ENCODE results near the gene LSM5.
"Not testable (repeated sequence)": the region's sequence is repeated elsewhere in the genome, so short reads cannot be mapped to it uniquely, and the experiment has no call there.

The LSM5 gene

GRCh38 chr7:32502728-32503127 lies 12.5 kb upstream of the LSM5 start:
- DNase-seq (ENCODE audit: low spot score), result no peak

DNA sequence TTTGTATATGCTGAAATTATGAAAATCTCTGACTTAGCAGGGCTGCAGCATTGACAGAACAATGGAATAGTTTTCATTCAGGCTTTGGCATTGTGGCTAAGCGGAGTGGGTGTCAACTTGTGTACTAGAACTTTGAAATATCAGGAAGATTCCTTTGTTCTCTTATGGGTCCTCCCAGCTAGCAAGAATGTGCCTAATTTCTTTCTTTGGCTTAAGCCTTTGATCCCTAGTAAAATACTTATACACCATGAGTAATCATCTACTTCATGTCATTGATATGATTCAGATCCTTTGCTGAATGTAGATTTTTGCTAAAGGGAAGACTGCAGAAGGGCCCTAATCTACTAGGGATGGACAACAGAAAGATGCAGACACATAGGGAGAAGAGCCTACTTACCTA lies 11.3 kb upstream of the LSM5 start:
- no peak for DNase-seq (ENCODE audit: low spot score)

DNA sequence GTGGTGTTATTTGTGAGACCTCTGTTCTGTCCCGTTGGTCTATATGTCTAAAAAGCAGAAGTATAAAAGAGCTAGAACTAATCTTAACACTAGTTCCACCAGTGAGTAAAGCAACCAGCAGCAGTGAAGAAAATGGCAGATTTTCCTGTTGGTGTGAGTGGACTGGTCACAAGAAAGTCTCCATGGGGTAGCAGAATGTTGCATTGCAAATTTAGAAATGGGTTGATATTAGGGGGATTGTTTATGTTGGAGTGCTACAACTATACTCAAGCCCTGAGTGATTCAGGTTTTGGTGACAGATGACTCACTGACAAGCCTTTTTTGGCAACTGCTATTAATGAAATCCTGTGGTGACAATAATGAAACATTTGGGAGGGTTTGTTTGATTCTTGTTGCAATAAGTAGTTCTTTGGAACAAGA lies 10.8 kb upstream of the LSM5 start:
- DNase-seq (ENCODE audit: low spot score), result no peak

GRCh38 chr7:32500216-32500615 lies 10.0 kb upstream of the LSM5 start:
- not testable (repeated sequence) for DNase-seq (ENCODE audit: low spot score)

DNA sequence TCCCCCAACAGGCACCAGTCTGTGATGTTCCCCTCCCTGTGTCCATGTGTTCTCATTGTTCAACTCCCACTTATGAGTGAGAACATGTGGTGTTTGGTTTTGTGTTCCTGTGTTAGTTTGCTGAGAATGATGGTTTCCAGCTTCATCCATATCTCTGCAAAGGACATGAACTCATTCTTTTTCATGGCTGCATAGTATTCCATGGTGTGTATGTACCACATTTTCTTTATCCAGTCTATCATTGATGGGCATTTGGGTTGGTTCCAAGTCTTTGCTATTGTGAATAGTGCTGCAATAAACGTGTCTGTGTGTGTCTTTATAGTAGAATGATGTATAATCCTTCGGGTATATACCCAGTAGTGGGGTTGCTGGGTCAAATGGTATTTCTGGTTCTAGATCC lies 9.6 kb upstream of the LSM5 start:
- DNase-seq (ENCODE audit: low spot score), result not testable (repeated sequence)

DNA sequence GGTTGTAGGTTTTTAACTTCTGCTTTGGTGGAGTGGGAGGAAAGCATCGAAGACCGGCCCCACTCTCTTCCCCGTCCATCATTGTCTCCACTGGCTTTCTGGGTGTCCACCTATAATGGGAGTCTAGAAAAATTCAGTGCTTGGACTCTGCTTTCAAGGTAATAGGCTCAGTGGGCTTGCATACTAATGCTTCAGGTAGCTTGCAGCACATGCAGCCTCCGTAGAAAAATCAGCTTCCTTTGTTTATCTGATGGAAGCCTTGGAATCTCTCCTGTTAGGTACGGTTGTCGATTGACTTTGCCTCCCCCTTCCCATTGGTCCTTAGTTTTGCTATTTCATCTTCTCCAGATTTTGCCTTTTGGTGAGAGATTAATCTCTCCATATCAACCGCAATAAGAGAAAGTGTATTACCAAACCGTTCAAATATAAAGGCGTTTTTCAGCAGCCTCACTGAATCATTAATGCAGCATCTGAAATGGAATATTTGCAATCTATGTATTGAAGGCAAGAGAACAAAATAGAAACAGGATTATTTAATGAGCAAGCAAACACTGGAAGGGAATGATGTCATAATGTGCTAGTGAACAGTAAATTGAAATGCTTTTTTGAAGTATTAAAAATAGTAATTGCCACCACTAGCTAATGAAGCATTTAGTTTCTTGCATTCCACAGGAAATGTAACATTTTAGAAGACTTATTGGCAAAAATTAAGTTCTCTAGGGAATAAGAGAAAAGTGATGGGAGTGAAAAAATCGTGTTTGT lies 6.1 kb upstream of the LSM5 start:
- DNase-seq (ENCODE audit: low spot score), result peak; percentile 25

DNA sequence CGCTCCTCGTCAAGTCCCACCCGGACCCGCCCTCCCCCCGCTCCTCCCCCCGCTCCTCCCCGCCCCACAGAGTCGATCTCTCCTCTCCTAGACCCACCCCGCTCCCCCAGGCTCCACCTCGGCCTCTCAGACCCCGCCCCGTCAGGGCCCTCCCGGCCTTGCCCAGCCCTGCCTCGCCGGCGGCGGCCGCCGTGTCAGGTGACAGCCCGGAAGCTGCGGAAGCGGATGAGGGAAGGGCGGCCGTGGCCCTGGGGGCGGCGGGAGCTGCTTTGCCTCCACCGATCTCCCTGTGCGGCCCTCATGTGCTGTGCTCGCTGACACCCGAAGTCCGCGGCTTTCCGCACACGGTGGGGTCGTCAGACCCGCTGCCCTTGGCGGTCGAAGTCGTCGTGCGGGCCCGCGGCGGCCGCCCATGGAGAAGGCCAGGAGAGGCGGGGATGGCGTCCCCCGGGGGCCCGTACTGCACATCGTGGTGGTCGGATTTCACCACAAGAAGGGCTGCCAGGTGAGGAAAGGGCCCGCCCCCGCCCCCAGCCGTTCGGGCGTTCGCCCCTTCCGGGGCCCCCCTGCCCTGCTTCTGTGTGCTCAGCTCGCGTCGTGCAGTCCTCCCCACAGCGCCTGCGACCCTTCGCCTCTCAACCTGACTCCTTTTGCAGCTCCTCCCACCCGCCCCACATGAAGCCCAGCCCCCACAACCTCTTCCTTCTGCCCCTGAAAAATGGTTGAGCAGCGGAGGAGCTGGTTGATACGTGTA lies 5.3 kb upstream of the LSM5 start, which contains the start of gene AVL9:
Gene AVL9, plus strand, starts transcription at position 192 of the 754 bp plus-strand sequence. Its CDS starts 221 bp downstream, at position 413.
- peak; percentile 90 for DNase-seq (ENCODE audit: low spot score)

- no peak for DNase-seq (ENCODE audit: low spot score)
Observed at GRCh38 chr7:32494946-32495297, 4.7 kb upstream of the LSM5 start.

DNA sequence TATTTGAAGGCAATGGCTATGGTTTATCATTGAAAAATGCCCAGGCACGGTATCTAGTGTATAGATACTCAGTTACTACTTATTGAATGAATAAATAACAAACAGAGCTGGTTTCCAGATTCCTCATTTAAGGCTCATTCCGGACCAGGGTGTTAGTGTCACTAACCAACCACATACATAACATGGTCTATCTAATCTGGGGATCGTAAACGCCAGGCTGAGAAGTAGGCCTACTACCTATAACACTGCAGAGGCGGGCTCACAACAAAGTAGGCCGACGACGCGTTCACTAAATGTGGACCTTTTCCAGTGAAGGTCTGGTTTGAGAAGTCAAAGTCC lies 423 bp downstream of the LSM5 start:
- no peak for DNase-seq (ENCODE audit: low spot score)

GRCh38 chr7:32481921-32482320 lies 8.3 kb downstream of the LSM5 start:
- no peak for DNase-seq (ENCODE audit: low spot score)

- DNase-seq (ENCODE audit: low spot score), result no peak
Observed at GRCh38 chr7:32481176-32481575, 9.0 kb downstream of the LSM5 start.

- peak; percentile 36 for DNase-seq (ENCODE audit: low spot score)
Observed at GRCh38 chr7:32479574-32480200, 10.5 kb downstream of the LSM5 start.

- no peak for DNase-seq (ENCODE audit: low spot score)
Observed at GRCh38 chr7:32477649-32477980, 12.6 kb downstream of the LSM5 start.

GRCh38 chr7:32476816-32477648 lies 13.1 kb downstream of the LSM5 start:
- no peak for DNase-seq (ENCODE audit: low spot score)

- DNase-seq (ENCODE audit: low spot score), result no peak
Observed at GRCh38 chr7:32474008-32474407, 16.2 kb downstream of the LSM5 start.

GRCh38 chr7:32472015-32472414 lies 18.2 kb downstream of the LSM5 start:
- DNase-seq (ENCODE audit: low spot score), result no peak

DNA sequence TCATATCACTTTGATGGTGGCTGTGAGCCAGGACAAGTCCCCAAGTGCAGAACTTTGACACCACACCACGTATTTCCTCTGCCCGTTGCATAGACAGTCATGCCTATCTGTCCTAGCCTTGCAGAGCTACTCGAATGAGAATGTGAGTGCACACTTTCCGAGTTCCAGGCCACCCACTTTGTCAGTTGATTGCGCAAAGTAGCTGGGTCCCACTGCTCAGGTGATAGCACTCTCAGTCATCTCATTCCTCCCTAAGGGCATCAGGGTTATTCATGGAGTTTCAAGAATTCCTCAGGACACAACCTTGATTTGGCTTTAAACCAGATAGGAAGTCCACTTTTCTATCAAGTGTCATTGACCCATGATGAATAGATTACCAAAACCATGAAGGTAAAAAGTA lies 19.3 kb downstream of the LSM5 start:
- DNase-seq (ENCODE audit: low spot score), result no peak

- not testable (repeated sequence) for DNase-seq (ENCODE audit: low spot score)
Observed at GRCh38 chr7:32470004-32470403, 20.2 kb downstream of the LSM5 start.

GRCh38 chr7:32464641-32465416 lies 25.4 kb downstream of the LSM5 start:
- DNase-seq (ENCODE audit: low spot score), result not testable (repeated sequence)

DNA sequence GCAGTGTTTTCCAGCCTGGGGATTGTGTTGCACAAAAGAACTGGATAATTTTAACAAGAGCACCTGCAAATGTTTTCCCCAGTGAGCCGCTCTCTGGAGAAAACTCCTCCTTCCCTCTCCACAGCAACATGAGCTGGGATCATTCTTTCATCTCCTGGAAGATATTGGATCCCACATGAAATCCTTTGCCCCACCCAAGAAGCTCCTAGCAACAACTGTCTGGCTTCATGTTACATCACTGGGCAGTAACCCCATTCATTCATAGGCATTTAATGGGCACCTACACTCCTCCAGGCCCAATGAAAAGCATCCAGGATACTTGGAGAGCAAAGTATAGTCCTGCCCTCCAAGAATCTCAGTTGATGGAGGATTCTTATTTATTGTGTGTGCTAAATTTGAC lies 27.2 kb downstream of the LSM5 start:
- DNase-seq (ENCODE audit: low spot score), result no peak

GRCh38 chr7:32462451-32462850 lies 27.7 kb downstream of the LSM5 start:
- no peak for DNase-seq (ENCODE audit: low spot score)

GRCh38 chr7:32461484-32461883 lies 28.7 kb downstream of the LSM5 start:
- DNase-seq (ENCODE audit: low spot score), result peak; percentile 21

Measured in HuH-7 (cell line).